Mesenchymal stem cell (in vitro differentiated cells and primary cell): Measurements from ENCODE around the gene TBPL1. TPM values are rescaled to one million over a fixed set of nuclear protein-coding genes. Genes with fewer than 3 reads are reported as not detected.
A peak's percentile ranks its signal among the peaks of the same experiment; 100 is the strongest.

Experiments
- DNase-seq: peaks from one replicate; pipeline ENCODE4 v3.0.0-alpha.2; 2013
- H2AFZ ChIP-seq: one replicate; pipeline ENCODE4 v1.6.1; 2013; ENCODE audit warnings: low read depth, mild to moderate bottlenecking, control low read depth, inconsistent platforms, low read length, moderate library complexity
- H2AK5ac ChIP-seq: 2 replicates; pipeline ENCODE4 v1.6.1; 2013; ENCODE audit warnings: low read length, moderate library complexity, mild to moderate bottlenecking, inconsistent platforms; ENCODE audit not compliant: severe bottlenecking
- H2BK120ac ChIP-seq: one replicate; pipeline ENCODE4 v1.6.1; 2013; ENCODE audit warnings: low read depth, mild to moderate bottlenecking, inconsistent platforms, low read length, moderate library complexity
- H2BK12ac ChIP-seq, 2 experiments: one replicate each; pipeline ENCODE4 v1.6.1; 2013; ENCODE audit warnings: inconsistent platforms in 2 of 2, low read length in 2 of 2, mild to moderate bottlenecking in 2 of 2, moderate library complexity in 2 of 2, control low read depth in 1 of 2
- H2BK15ac ChIP-seq: one replicate; pipeline ENCODE4 v1.6.1; 2013; ENCODE audit warnings: mild to moderate bottlenecking, low read depth, inconsistent platforms; ENCODE audit not compliant: poor library complexity, severe bottlenecking
- H2BK5ac ChIP-seq: 2 replicates; pipeline ENCODE4 v1.6.1; 2013; ENCODE audit warnings: low read depth, mild to moderate bottlenecking, low read length, control low read depth, inconsistent platforms; ENCODE audit not compliant: poor library complexity, severe bottlenecking
- H3K14ac ChIP-seq, 2 experiments: one replicate each; pipeline ENCODE4 v1.6.1; 2013; ENCODE audit warnings: inconsistent platforms in 2 of 2, low read length in 2 of 2, control low read depth in 1 of 2, mild to moderate bottlenecking in 1 of 2, moderate library complexity in 1 of 2
- H3K18ac ChIP-seq, 2 experiments: one replicate each; pipeline ENCODE4 v1.6.1; 2013; ENCODE audit warnings: inconsistent platforms in 2 of 2, low read length in 2 of 2, control low read depth in 1 of 2, low read depth in 1 of 2, mild to moderate bottlenecking in 1 of 2
- H3K23ac ChIP-seq, 2 experiments: one replicate each; pipeline ENCODE4 v1.6.1; 2013; ENCODE audit warnings: inconsistent platforms in 2 of 2, low read length in 2 of 2, mild to moderate bottlenecking in 2 of 2, moderate library complexity in 2 of 2, control low read depth in 1 of 2
- H3K27ac ChIP-seq: 2 replicates; pipeline ENCODE4 v1.5.1; 2013; ENCODE audit warnings: mild to moderate bottlenecking, moderate library complexity, low read length, control low read depth, inconsistent platforms; ENCODE audit not compliant: poor library complexity, severe bottlenecking
- H3K27me3 ChIP-seq, 2 experiments: 2 replicates each; pipeline versions ENCODE4 v1.6.1 to v1.7.0; 2013; ENCODE audit warnings: low read length in 2 of 2, mild to moderate bottlenecking in 2 of 2, moderate library complexity in 2 of 2, control low read depth in 1 of 2, inconsistent platforms in 1 of 2; ENCODE audit not compliant: control insufficient read depth in 1 of 2, insufficient read depth in 1 of 2
- H3K36me3 ChIP-seq, 2 experiments: 2 replicates each; pipeline versions ENCODE4 v1.6.1 to v1.7.0; 2013; ENCODE audit warnings: low read length in 2 of 2, control low read depth in 1 of 2, inconsistent platforms in 1 of 2, low read depth in 1 of 2, mild to moderate bottlenecking in 1 of 2; ENCODE audit not compliant: insufficient read depth in 2 of 2, control insufficient read depth in 1 of 2
- H3K4ac ChIP-seq, 2 experiments: one replicate each; pipeline ENCODE4 v1.6.1; 2013; ENCODE audit warnings: inconsistent platforms in 2 of 2, low read length in 2 of 2, mild to moderate bottlenecking in 2 of 2, moderate library complexity in 2 of 2, control low read depth in 1 of 2, low read depth in 1 of 2
- H3K4me1 ChIP-seq: 2 replicates; pipeline ENCODE4 v1.6.1; 2013; ENCODE audit warnings: low read depth, low read length, control low read depth; ENCODE audit not compliant: control insufficient read depth, insufficient read depth
- H3K4me2 ChIP-seq: 2 replicates; pipeline ENCODE4 v1.6.1; 2013; ENCODE audit warnings: low read length, mild to moderate bottlenecking, inconsistent platforms; ENCODE audit not compliant: poor library complexity, severe bottlenecking
- H3K4me3 ChIP-seq, 2 experiments: 2 replicates each; pipeline versions ENCODE4 v1.5.1 to v1.7.0; 2013; ENCODE audit warnings: low read length in 2 of 2, mild to moderate bottlenecking in 2 of 2, control low read depth in 1 of 2, low read depth in 1 of 2; ENCODE audit not compliant: insufficient read depth in 1 of 2
- H3K79me1 ChIP-seq: replicated peaks from 2 replicates; pipeline ENCODE4 v1.6.1; 2013; ENCODE audit warnings: mild to moderate bottlenecking, control low read depth, low read length, inconsistent platforms; ENCODE audit not compliant: poor library complexity, severe bottlenecking
- H3K9ac ChIP-seq: 2 replicates; pipeline ENCODE4 v1.7.0; 2013; ENCODE audit warnings: mild to moderate bottlenecking, low read length, moderate library complexity
- H3K9me3 ChIP-seq: 2 replicates; pipeline ENCODE4 v1.7.0; 2013; ENCODE audit warnings: mild to moderate bottlenecking, low read length; ENCODE audit not compliant: control insufficient read depth
- H4K8ac ChIP-seq: one replicate; pipeline ENCODE4 v1.6.1; 2013; ENCODE audit warnings: inconsistent platforms, mild to moderate bottlenecking, low read length, moderate library complexity
- H4K91ac ChIP-seq: one replicate; pipeline ENCODE4 v1.6.1; 2013; ENCODE audit warnings: mild to moderate bottlenecking, low read length, inconsistent platforms
- WGBS: methylation state at CpG from one replicate; pipeline ENCODE4 v1.1.7; 2013; ENCODE audit warnings: mixed read lengths; 5-methylcytosine and 5-hydroxymethylcytosine counted together
- small RNA-seq: library from polyadenylated mRNA; stranded (forward); fragments of <200 nt; extraction: miRNeasy Mini kit (QIAGEN cat#:217004); gene quantifications from one replicate; pipeline ENCODE3, GENCODE V24; 2013; ENCODE audit warnings: low read depth

The TBPL1 gene

GRCh38 chr6:134034961-134035822 lies 82.2 kb downstream of the TBPL1 start:
- DNase-seq = no peak
- no peak overlapping the region for H2BK120ac ChIP-seq
- H3K27ac ChIP-seq = no peak overlapping the region
- H3K9ac ChIP-seq = peak overlapping the region; percentile 50
- no peak overlapping the region for H4K91ac ChIP-seq
- H3K4ac ChIP-seq = no peak overlapping the region
- no peak overlapping the region for H3K18ac ChIP-seq
- no peak overlapping the region for H2AFZ ChIP-seq
- H3K14ac ChIP-seq = no peak overlapping the region
- H3K4me3 ChIP-seq = no peak overlapping the region
- no peak overlapping the region for H2BK15ac ChIP-seq
- H2BK12ac ChIP-seq = no peak overlapping the region
- no peak overlapping the region for H4K8ac ChIP-seq
- H3K4me2 ChIP-seq = no peak overlapping the region
- no peak overlapping the region for H2BK5ac ChIP-seq
- no peaks in the 10 kb centered on the region for H3K79me1 ChIP-seq
- peaks cover 3% of the 10 kb centered on the region for H3K4me1 ChIP-seq
- 88% methylated on average over 7 of the region's 7 CpGs for WGBS
- no peaks in the 10 kb centered on the region for H3K27me3 ChIP-seq
- H3K23ac ChIP-seq = no peak overlapping the region
- no peaks in the 10 kb centered on the region for H3K9me3 ChIP-seq
- H2AK5ac ChIP-seq = no peak overlapping the region
- no peaks in the 10 kb centered on the region for H3K36me3 ChIP-seq

DNA sequence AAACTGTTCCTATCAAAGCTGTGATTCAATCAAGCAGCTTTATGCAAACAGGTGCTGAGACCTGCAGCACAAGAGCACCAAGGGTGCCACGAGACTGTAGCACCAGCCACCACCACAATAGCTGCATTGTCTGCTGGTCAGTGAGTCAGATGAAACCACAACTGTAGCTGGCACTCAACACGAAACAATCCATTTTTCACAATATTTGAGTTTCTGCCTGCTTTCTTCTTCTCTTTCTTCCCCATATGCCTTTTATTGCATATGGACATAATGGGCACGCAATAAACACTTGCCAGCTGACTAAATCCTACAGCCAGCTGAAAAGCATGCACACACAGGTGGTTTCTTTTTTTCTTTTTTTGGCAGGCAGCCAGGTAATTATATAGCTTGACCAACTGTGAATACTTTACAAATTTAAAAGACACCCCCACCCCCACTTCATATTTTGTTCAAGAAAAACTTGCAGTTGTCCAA lies 82.8 kb downstream of the TBPL1 start:
- 65% methylated on average over 3 of the region's 3 CpGs for WGBS
- H2AK5ac ChIP-seq = no peak overlapping the region
- H2BK15ac ChIP-seq = no peak overlapping the region
- H3K4me3 ChIP-seq = no peak overlapping the region
- no peak overlapping the region for H4K8ac ChIP-seq
- no peak overlapping the region for H4K91ac ChIP-seq
- no peak overlapping the region for H2BK120ac ChIP-seq
- no peak for DNase-seq
- H3K18ac ChIP-seq = no peak overlapping the region
- H3K14ac ChIP-seq = no peak overlapping the region
- no peaks in the 10 kb centered on the region for H3K79me1 ChIP-seq
- H3K27me3 ChIP-seq = no peaks in the 10 kb centered on the region
- H3K4me2 ChIP-seq = no peak overlapping the region
- no peak overlapping the region for H3K23ac ChIP-seq
- H3K9me3 ChIP-seq = no peaks in the 10 kb centered on the region
- H3K4me1 ChIP-seq = peaks cover 3% of the 10 kb centered on the region
- H2AFZ ChIP-seq = no peak overlapping the region
- no peak overlapping the region for H3K9ac ChIP-seq
- no peak overlapping the region for H3K27ac ChIP-seq
- H3K4ac ChIP-seq = no peak overlapping the region
- H2BK5ac ChIP-seq = no peak overlapping the region
- H3K36me3 ChIP-seq = no peaks in the 10 kb centered on the region
- H2BK12ac ChIP-seq = no peak overlapping the region

- H2BK5ac ChIP-seq = no peak overlapping the region
- H3K18ac ChIP-seq = no peak overlapping the region
- H3K27me3 ChIP-seq = no peaks in the 10 kb centered on the region
- no peak overlapping the region for H3K27ac ChIP-seq
- no peak overlapping the region for H3K4me2 ChIP-seq
- no peaks in the 10 kb centered on the region for H3K79me1 ChIP-seq
- no peak overlapping the region for H4K8ac ChIP-seq
- no peak overlapping the region for H3K9ac ChIP-seq
- H3K9me3 ChIP-seq = no peaks in the 10 kb centered on the region
- H2BK12ac ChIP-seq = no peak overlapping the region
- H3K36me3 ChIP-seq = no peaks in the 10 kb centered on the region
- H3K4me3 ChIP-seq = no peak overlapping the region
- no peak overlapping the region for H2AFZ ChIP-seq
- no peak overlapping the region for H4K91ac ChIP-seq
- 100% methylated on average over 1 of the region's 1 CpG for WGBS
- no peak for DNase-seq
- H3K4ac ChIP-seq = no peak overlapping the region
- no peak overlapping the region for H3K14ac ChIP-seq
- no peak overlapping the region for H3K23ac ChIP-seq
- H3K4me1 ChIP-seq = peaks cover 7% of the 10 kb centered on the region
- H2BK120ac ChIP-seq = no peak overlapping the region
- H2BK15ac ChIP-seq = no peak overlapping the region
- no peak overlapping the region for H2AK5ac ChIP-seq
Measured at GRCh38 chr6:134039116-134039515, 86.1 kb downstream of the TBPL1 start.

Small RNA genes lying within 50 kb of the gene (small RNA-seq; reads per million reads assigned to genes)
- not detected for gene AL449363.1
